Mucosa of gallbladder (tissue), 1 donor: ENCODE results near the gene DTNBP1. TPM values are rescaled to one million over a fixed set of nuclear protein-coding genes. Genes with fewer than 3 reads are reported as not detected.

Experiments used
- DNase-seq: peaks from one replicate; pipeline ENCODE4 v3.0.0-alpha.2; 2020; ENCODE audit warnings: low spot score
- total RNA-seq: library from RNA; stranded (reverse); gene quantifications from one replicate; pipeline ENCODE4 v1.2.1, GENCODE V29; 2021
- donor health status: DM: no; HTN: no; CAD: no.

The DTNBP1 gene, protein sequence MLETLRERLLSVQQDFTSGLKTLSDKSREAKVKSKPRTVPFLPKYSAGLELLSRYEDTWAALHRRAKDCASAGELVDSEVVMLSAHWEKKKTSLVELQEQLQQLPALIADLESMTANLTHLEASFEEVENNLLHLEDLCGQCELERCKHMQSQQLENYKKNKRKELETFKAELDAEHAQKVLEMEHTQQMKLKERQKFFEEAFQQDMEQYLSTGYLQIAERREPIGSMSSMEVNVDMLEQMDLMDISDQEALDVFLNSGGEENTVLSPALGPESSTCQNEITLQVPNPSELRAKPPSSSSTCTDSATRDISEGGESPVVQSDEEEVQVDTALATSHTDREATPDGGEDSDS
- total RNA-seq = 30.8 TPM

DNA sequence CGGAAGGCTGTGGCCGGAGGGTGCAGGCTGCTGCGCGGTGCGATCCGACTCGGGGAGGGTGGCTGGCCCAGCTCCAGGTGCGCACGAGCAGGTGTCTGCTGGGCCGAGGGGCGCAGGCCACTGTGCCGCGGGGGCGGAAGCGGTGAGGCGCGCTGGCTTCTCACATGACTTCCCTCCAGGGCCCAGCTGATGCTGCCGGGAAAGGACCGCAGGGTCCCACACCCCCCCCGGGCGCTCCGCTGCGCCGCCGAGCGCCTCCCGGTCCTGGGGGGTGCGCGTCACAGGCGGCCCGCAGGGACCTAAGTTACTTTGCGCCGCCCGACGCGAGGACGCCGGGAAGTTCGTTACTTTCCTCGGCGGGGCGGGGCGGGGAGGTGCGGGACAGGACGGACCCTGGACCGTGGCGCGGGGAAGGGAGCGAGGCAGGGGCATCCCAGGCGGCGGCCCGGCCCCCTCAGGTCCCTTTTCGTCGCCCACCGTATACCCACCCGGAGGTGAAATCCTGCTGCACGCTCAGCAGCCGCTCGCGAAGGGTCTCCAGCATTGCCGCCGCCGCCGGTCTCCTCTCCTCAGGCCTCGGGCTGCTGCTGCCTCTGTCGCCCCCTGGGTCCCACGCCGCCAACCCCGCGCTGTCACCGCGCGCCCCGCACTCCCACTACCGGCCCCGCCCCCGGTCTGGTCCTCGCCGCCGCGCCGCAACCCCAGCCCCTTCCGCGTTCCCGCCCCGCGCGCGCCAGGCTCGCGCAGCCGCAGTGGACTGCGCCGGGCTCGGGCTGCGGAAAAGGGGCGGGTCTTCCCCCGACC lies at the start of gene DTNBP1:
Gene DTNBP1, minus strand, starts transcription at position 703 of the 804 bp plus-strand sequence. Its CDS starts 159 bp downstream, at position 544.
- peak; percentile 81 for DNase-seq

DNA sequence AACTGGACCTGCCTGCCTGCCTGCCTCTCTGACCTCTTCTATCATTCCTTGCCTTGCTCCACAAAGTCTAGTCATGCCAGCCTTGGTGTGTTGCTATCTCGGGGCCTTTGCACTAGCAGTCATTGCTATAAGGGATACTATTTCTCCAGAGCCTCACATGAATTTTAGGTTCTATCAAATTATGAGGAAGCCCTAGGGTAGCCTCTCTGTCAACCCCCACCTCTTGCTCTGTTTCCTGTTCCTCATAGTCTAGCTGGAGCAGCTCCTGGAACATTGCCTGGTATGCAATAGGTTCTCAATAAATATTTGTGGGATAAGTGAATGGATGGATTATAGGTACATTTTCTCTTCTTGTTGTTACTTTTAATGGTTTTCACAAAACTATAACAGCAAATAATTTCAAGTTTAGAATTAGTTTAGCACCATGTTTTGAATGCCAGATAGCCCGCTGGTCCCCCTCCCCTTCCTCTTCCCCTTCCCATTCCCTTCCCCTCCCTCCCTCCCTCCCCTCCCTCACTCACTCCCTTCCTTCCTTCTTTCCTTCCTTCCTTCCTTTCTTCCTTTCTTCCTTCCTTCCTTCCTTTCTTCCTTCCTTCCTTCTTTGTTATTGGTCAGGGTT lies 46.9 kb upstream of the DTNBP1 start:
- no peak for DNase-seq

GRCh38 chr6:15708231-15708630 lies 45.4 kb upstream of the DTNBP1 start:
- no peak for DNase-seq

- no peak for DNase-seq
Observed at GRCh38 chr6:15705981-15706380, 43.2 kb upstream of the DTNBP1 start.

DNA sequence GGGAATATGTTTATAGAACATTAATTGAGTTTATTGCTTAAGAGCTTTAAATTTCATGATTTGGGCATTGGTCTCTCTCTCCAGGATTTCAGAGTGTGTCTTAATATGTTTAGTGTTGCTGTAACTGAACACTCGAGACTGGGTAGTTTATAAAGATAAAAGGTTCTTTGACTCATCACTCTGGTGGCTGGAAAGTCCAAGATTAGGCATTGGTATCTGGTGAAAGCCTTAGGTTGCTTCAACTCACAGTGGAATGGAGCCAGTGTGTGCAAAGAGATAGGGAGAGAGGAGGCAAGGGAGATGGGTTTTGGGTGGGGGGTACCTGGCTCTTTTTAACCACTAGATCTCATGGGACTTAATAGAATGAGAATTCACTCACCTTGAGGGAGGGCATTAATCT lies 35.6 kb upstream of the DTNBP1 start:
- DNase-seq = no peak

- DNase-seq = no peak
Observed at GRCh38 chr6:15697895-15698294, 35.1 kb upstream of the DTNBP1 start.

GRCh38 chr6:15691250-15691869 lies 28.5 kb upstream of the DTNBP1 start:
- DNase-seq = peak; percentile 88

DNA sequence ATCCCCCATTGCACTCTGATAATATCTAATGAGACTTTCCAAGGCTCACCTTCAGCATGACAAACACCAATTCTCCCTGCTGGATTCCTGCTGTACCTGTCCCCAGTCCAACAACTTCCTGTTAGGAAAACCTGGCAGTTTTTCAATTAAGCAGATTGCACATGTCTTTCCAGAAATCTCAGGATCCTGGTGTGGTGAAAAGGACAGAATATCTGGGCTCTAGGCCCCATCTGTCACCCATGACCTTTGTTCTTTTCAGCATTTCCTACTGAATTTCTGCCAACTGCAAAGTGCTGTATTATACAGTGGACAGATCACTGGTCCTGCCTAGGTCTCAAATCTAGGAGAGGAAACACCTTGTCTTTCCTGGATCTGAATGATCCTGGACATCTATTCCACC lies 27.7 kb upstream of the DTNBP1 start:
- no peak for DNase-seq

GRCh38 chr6:15689586-15690482 lies 27.0 kb upstream of the DTNBP1 start:
- no peak for DNase-seq

DNA sequence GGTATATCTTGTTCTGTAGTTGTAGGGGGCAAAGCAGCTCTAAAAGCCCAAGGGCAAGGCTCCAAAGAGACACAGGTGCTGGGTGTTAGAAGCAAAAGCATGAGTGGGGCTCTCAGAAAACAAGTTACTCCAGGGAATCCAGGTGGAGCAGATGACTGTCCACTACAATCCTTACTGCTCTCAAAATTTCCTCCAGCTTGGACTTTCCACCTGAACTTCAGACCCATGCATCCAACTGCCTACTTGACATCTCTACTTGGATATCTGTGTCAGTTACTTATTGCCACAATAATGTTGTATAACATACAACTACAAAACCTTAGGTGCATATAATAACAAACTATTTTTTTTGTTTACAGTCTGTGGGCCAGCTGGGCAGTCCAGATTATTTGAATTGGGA lies 22.8 kb upstream of the DTNBP1 start:
- no peak for DNase-seq

DNA sequence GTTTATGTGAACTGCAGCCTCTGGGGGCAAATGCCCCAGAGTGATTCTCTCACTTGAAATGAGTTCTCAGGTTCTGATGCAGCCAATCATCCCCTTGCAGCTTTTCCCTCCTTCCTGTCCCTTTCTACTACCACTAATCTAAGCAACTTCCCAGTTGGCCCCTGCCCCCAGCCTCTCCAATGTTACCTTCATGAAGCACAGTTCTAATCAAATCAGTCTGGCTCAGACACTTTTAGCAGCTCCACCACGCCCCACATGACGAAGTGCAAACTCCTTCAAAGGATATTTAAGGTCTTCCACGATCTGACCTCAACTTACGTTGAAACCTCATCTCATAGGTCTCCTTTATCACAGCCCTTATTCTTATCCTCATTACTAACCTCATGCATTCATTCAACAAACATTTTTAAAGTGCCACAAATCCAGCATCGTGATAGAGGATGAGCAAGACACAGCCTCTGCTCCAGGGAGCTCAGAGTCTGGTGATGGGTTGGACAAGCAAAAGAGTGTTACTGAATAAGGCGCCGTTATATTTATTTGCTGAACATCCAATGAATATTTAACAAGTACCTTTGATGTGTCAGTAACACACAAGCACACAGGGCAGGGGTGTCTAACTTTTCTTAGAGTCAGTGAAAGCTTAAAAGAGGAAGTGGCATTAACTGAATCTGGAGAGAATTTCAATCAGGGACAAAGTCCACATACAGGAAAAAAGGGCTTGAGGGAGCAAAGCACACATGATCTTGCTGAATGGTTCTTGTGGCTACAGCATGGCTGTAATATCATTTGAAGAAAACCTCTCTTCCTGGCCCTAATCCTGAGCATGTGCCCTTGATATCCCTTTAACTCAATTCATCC lies 20.4 kb upstream of the DTNBP1 start:
- DNase-seq = no peak

GRCh38 chr6:15681946-15682345 lies 19.1 kb upstream of the DTNBP1 start:
- no peak for DNase-seq

DNA sequence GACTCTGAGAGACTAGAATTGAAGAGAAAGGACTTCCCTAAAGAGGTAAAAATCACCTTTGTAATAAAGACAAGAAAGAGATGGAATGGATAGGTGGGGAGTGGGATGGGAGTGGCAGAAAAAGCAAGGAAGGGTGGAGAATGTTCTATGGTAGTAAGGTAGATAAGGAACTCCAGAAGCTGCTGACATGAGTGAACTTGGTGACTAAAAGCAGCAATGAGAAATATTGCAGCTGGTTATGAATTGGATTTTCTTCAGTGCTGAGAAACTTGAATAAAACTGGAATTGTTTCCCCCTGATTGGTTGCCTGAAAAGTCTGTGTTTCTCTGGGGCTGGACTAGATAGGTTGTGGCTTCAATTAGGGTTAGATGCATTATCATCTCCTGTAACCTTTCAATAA lies 15.7 kb upstream of the DTNBP1 start:
- no peak for DNase-seq

- DNase-seq = no peak
Observed at GRCh38 chr6:15677822-15678221, 15.0 kb upstream of the DTNBP1 start.

DNA sequence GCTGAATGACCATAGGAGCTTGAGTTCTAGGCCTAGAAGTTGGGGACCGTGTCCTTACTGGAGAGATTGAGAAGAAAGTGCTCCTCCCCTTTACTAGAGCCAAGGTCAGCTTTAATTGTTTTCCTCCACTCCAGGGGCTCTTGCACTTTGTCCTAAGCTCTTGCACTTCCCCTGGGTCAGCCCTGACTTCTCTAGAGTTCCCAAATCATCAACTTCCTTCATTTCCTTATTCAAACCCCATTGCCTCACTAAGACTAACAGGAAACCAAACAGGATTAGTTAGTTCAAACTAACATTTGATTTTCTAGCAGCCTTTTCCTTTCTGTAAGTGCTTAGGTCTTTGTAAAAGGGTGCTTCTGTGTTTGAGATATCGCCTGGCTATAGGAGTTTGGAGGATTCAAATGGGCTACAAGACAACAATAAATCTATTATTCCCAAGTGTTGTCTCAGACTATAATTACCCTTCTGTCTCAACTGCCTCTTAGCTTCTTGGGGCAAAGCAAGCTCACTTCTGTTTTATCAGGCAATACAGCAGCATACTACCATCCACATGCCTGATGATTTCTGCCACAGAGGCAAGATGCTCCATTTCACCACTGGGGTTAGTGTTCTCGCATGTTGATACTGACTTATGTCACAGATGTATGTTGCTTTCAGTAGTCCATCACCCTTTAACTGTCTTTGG lies 12.8 kb upstream of the DTNBP1 start:
- no peak for DNase-seq

DNA sequence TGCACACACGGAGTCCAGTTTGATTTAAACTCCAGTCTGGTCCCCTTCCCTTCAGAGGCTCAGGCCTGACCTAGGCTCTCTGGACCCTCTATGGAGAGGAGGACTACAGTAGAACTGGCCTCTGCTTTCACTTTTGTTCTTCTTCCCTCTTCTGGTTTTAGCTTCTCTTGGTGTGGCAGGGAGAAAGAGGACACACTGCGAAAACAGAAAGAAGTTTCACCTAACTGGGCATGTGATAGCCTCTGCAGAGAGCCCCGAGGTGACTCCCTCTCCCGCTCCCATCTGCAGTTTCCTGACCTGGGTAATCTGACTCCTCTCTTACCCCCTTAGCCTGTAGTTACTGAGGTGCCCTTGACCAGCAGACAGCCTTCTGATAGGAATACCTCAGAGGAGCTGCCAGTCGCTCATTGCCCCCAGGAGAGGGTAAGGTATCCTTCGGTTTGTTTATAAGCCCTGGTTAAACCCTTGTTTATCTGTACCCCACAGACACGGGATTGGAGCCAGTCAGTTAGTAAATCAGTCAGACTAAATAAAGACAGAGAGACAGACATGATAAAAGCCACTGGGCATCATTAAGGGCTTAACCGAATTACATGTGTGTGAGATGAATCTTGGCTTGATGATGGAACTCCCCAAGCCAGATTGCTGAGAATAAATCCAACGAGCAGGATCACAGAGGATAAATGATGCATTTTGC lies 12.0 kb upstream of the DTNBP1 start:
- no peak for DNase-seq

- no peak for DNase-seq
Observed at GRCh38 chr6:15673666-15674065, 10.8 kb upstream of the DTNBP1 start.

DNA sequence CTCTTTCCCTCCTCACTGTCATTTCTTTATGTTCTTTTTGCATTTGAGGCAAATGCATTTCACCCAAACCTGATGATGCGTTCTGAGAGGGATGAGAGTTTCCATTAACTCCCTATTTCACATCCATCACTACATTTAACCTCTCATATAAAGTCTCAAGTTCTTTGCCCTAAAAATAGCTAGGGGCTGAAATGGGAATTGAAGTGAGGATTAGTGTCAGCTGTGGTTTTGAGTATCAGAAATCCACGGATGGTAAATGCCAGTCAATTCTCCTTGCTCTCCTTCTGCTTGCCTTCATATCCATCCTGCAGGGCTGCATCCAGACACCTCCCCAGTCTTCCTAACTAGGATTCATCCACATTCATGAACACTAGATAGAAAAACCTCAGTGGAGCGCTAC lies 10.0 kb upstream of the DTNBP1 start:
- no peak for DNase-seq

- DNase-seq = no peak
Observed at GRCh38 chr6:15672291-15672690, 9.5 kb upstream of the DTNBP1 start.
